ENCODE measurements around the gene SMIM1. TPM values are rescaled to one million over a fixed set of nuclear protein-coding genes. Genes with fewer than 3 reads are reported as not detected.
"Not testable (repeated sequence)": the region's sequence is repeated elsewhere in the genome, so short reads cannot be mapped to it uniquely, and the experiment has no call there.

The SMIM1 gene
- total and polyA plus RNA-seq, 2 donors (not counting 1 experiment from before 2014, with no cell fraction given): 2.0 TPM; not detected in 1

GRCh38 chr1:3799976-3800685 is 27.6 kb downstream of the SMIM1 start:
- Histone ChIP-seq H3K4me3 (replicated peaks in 1 of 4; ENCODE audit: control extremely low read depth in 1 of 4, insufficient read depth in 1 of 4, low read depth in 3 of 4, low read length in 4 of 4) (no peak overlapping the region), H3K27me3 (ENCODE audit: control insufficient read depth, insufficient read depth, low read length) (peaks cover 2% of the 10 kb centered on the region), H3K79me2 (ENCODE audit: control insufficient read depth, insufficient read depth, low read length) (peaks cover 11% of the 10 kb centered on the region), H3K27ac (ENCODE audit: insufficient read depth, low read length) (no peak overlapping the region), H3K36me3 (ENCODE audit: control insufficient read depth, insufficient read depth, low read length) (no peaks in the 10 kb centered on the region), H2AFZ (ENCODE audit: low read length) (no peak overlapping the region), H3K4me2 (ENCODE audit: extremely low read depth, insufficient read depth, low read length) (no peak overlapping the region), H3K4me1 (ENCODE audit: control insufficient read depth, extremely low read depth, insufficient read depth, low read length) (peaks cover 1% of the 10 kb centered on the region), H3K9me3 (ENCODE audit: control insufficient read depth, insufficient read depth, low read depth, low read length) (no peaks in the 10 kb centered on the region), H4K20me1 (ENCODE audit: control insufficient read depth, extremely low read depth, insufficient read depth, low read length) (no peaks in the 10 kb centered on the region), H3K9ac (ENCODE audit: insufficient read depth, low read length) (no peak overlapping the region)
- DNase-seq (ENCODE audit: low read depth in 2 of 2): no peak
- no peak for TF ChIP-seq EZH2 (IDR thresholded peaks at IDR 0.05; ENCODE audit: low read length, missing control alignments)
- TF ChIP-seq, protein P1, sequence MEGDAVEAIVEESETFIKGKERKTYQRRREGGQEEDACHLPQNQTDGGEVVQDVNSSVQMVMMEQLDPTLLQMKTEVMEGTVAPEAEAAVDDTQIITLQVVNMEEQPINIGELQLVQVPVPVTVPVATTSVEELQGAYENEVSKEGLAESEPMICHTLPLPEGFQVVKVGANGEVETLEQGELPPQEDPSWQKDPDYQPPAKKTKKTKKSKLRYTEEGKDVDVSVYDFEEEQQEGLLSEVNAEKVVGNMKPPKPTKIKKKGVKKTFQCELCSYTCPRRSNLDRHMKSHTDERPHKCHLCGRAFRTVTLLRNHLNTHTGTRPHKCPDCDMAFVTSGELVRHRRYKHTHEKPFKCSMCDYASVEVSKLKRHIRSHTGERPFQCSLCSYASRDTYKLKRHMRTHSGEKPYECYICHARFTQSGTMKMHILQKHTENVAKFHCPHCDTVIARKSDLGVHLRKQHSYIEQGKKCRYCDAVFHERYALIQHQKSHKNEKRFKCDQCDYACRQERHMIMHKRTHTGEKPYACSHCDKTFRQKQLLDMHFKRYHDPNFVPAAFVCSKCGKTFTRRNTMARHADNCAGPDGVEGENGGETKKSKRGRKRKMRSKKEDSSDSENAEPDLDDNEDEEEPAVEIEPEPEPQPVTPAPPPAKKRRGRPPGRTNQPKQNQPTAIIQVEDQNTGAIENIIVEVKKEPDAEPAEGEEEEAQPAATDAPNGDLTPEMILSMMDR (conservative IDR thresholded peaks at IDR 0.05 in 1 of 2, IDR thresholded peaks at IDR 0.05 in 1 of 2; ENCODE audit: low read depth in 1 of 2, low read length in 2 of 2): no peak

- H3K4me2 ChIP-seq (ENCODE audit: extremely low read depth, insufficient read depth, low read length); DNase-seq (ENCODE audit: low read depth in 2 of 2); H4K20me1 ChIP-seq (ENCODE audit: control insufficient read depth, extremely low read depth, insufficient read depth, low read length); H3K9me3 ChIP-seq (ENCODE audit: control insufficient read depth, insufficient read depth, low read depth, low read length); H3K36me3 ChIP-seq (ENCODE audit: control insufficient read depth, insufficient read depth, low read length); H2AFZ ChIP-seq (ENCODE audit: low read length); H3K79me2 ChIP-seq (ENCODE audit: control insufficient read depth, insufficient read depth, low read length); H3K9ac ChIP-seq (ENCODE audit: insufficient read depth, low read length); H3K4me3 ChIP-seq (replicated peaks in 1 of 4; ENCODE audit: control extremely low read depth in 1 of 4, insufficient read depth in 1 of 4, low read depth in 3 of 4, low read length in 4 of 4); H3K4me1 ChIP-seq (ENCODE audit: control insufficient read depth, extremely low read depth, insufficient read depth, low read length); H3K27me3 ChIP-seq (ENCODE audit: control insufficient read depth, insufficient read depth, low read length); H3K27ac ChIP-seq (ENCODE audit: insufficient read depth, low read length): not testable (repeated sequence)
Observed at GRCh38 chr1:3800795-3801194, 28.2 kb downstream of the SMIM1 start.

DNA sequence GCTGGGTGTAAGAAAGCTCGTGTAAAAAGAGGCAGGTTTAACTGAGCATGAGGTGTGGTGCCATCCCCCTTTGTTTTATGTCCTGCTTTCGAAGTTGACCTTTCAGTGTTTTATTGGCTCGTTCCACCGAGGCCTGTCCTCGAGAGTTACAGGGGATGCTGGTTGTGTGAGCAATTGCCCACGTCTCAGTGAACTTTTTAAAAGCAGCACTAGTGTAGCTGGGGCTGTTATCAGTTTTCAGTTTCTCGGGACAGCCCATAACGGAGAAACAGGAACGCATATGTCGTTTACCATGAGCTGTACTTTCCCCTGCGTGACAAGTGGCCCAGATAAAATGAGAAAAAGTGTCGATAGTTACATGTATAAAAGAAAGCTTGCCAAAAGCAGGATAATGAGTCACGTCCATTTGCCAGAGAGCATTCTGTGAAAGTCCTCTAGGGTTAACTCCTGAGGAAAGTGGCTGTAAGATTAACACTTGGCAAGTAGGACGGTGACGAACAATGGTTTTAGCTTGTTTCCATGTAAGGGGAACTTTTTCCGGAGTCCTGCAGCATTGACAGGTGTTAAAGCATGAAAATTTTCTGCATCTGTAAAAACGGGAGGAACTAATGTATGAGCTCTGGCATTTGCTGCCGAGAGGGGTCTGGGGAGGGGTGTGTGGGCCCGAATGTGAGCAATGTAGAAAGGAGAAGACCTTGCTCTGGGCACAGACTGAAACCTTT is 31.5 kb downstream of the SMIM1 start:
- no peak overlapping the region for H3K9ac ChIP-seq (ENCODE audit: insufficient read depth, low read length)
- no peaks in the 10 kb centered on the region for H4K20me1 ChIP-seq (ENCODE audit: control insufficient read depth, extremely low read depth, insufficient read depth, low read length)
- H3K27me3 ChIP-seq (ENCODE audit: control insufficient read depth, insufficient read depth, low read length): peaks cover 2% of the 10 kb centered on the region
- peak in 1 of 2 donors; percentile 29 for DNase-seq (ENCODE audit: low read depth in 2 of 2)
- no peak for TF ChIP-seq EZH2 (IDR thresholded peaks at IDR 0.05; ENCODE audit: low read length, missing control alignments)
- TF ChIP-seq, protein P1 (conservative IDR thresholded peaks at IDR 0.05 in 1 of 2, IDR thresholded peaks at IDR 0.05 in 1 of 2; ENCODE audit: low read depth in 1 of 2, low read length in 2 of 2): no peak
- H3K4me2 ChIP-seq (ENCODE audit: extremely low read depth, insufficient read depth, low read length): no peak overlapping the region
- H3K4me3 ChIP-seq (replicated peaks in 1 of 4; ENCODE audit: control extremely low read depth in 1 of 4, insufficient read depth in 1 of 4, low read depth in 3 of 4, low read length in 4 of 4): no peak overlapping the region
- H2AFZ ChIP-seq (ENCODE audit: low read length): no peak overlapping the region
- H3K27ac ChIP-seq (ENCODE audit: insufficient read depth, low read length): no peak overlapping the region
- no peaks in the 10 kb centered on the region for H3K9me3 ChIP-seq (ENCODE audit: control insufficient read depth, insufficient read depth, low read depth, low read length)
- no peaks in the 10 kb centered on the region for H3K4me1 ChIP-seq (ENCODE audit: control insufficient read depth, extremely low read depth, insufficient read depth, low read length)
- no peaks in the 10 kb centered on the region for H3K36me3 ChIP-seq (ENCODE audit: control insufficient read depth, insufficient read depth, low read length)
- H3K79me2 ChIP-seq (ENCODE audit: control insufficient read depth, insufficient read depth, low read length): no peaks in the 10 kb centered on the region

- H2AFZ ChIP-seq (ENCODE audit: low read length); H3K4me3 ChIP-seq (replicated peaks in 1 of 4; ENCODE audit: control extremely low read depth in 1 of 4, insufficient read depth in 1 of 4, low read depth in 3 of 4, low read length in 4 of 4); H3K27ac ChIP-seq (ENCODE audit: insufficient read depth, low read length); H3K4me2 ChIP-seq (ENCODE audit: extremely low read depth, insufficient read depth, low read length); H3K4me1 ChIP-seq (ENCODE audit: control insufficient read depth, extremely low read depth, insufficient read depth, low read length); DNase-seq (ENCODE audit: low read depth in 2 of 2); H3K79me2 ChIP-seq (ENCODE audit: control insufficient read depth, insufficient read depth, low read length); H3K27me3 ChIP-seq (ENCODE audit: control insufficient read depth, insufficient read depth, low read length); H3K36me3 ChIP-seq (ENCODE audit: control insufficient read depth, insufficient read depth, low read length); H3K9ac ChIP-seq (ENCODE audit: insufficient read depth, low read length); H3K9me3 ChIP-seq (ENCODE audit: control insufficient read depth, insufficient read depth, low read depth, low read length); H4K20me1 ChIP-seq (ENCODE audit: control insufficient read depth, extremely low read depth, insufficient read depth, low read length): not testable (repeated sequence)
Observed at GRCh38 chr1:3804627-3804944, 32.0 kb downstream of the SMIM1 start.

Measured in fibroblast of lung (primary cell).